Muscle of leg (tissue), 11 donors: ENCODE data around the gene SLC1A1. TPM values are rescaled to one million over a fixed set of nuclear protein-coding genes. Genes with fewer than 3 reads are reported as not detected.
A peak's percentile ranks its signal among the peaks of the same experiment; 100 is the strongest.

Source experiments
- DNase-seq: peaks from one replicate; pipeline ENCODE4 v3.0.0; 2013
- H3K27ac ChIP-seq: one replicate; pipeline ENCODE4 v1.5.1; 2013; ENCODE audit warnings: mild to moderate bottlenecking, low read length, control low read depth
- H3K27me3 ChIP-seq: one replicate; pipeline ENCODE4 v1.6.1; 2013; ENCODE audit warnings: low read length; ENCODE audit not compliant: control insufficient read depth, insufficient read depth
- H3K36me3 ChIP-seq: one replicate; pipeline ENCODE4 v1.6.1; 2013; ENCODE audit warnings: low read length; ENCODE audit not compliant: control insufficient read depth, insufficient read depth
- H3K4me1 ChIP-seq: one replicate; pipeline ENCODE4 v1.6.1; 2013; ENCODE audit warnings: low read length; ENCODE audit not compliant: control insufficient read depth, insufficient read depth
- H3K4me3 ChIP-seq: one replicate; pipeline ENCODE4 v1.5.1; 2013; ENCODE audit warnings: low read length, control low read depth
- H3K9me3 ChIP-seq: replicated peaks from 2 replicates; pipeline ENCODE4 v1.6.1; 2013; ENCODE audit warnings: low read depth, low read length; ENCODE audit not compliant: control insufficient read depth
- whole genome bisulfite sequencing: methylation state at CpG from one replicate; pipeline ENCODE4 v1.1.5; 2013; ENCODE audit warnings: missing lambda C conversion rate; ENCODE audit not compliant: insufficient coverage; 5-methylcytosine and 5-hydroxymethylcytosine counted together
- polyA plus RNA-seq, 8 donors: library from polyadenylated mRNA; unstranded; fragments of 120-200 nt; gene quantifications; one replicate each; pipeline versions ENCODE4 v1.2.1 to v1.2.3, GENCODE V29; 2013; ENCODE audit warnings: inconsistent platforms in 1 of 8, low replicate concordance in 1 of 8; ENCODE audit not compliant: insufficient read length in 8 of 8, insufficient read depth in 1 of 8
- total RNA-seq: library from RNA; stranded (reverse); fragments of 120-200 nt; gene quantifications from one replicate; pipeline ENCODE4 v1.2.4, GENCODE V29; 2013

The SLC1A1 gene
- total and polyA plus RNA-seq, 9 donors: 0.47 to 2.1 (median 0.69) TPM

DNA sequence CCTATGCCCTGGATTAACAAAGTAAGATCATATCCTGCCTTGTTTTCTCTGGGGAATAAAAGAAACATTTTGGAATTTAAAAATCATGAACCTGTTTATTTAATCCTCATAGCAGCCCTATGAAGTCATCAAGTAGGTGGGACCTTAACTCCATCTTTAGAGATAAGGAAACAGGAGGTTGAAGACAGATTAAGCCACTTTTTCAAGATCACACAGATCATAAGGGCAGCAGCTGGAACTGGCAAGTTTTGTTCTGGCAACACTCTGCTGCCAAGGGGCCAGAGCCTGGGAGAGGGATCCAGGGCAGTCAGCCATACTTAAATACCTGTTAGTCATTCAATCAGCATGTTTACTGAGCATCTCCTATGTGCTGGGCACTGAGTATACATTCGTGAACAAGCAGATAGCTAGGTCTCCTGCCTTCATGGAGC is 63.7 kb downstream of the SLC1A1 start:
- no peak for DNase-seq
- Histone ChIP-seq H3K4me1 (peaks cover 10% of the 10 kb centered on the region), H3K4me3 (no peak overlapping the region), H3K27me3 (no peaks in the 10 kb centered on the region), H3K36me3 (no peaks in the 10 kb centered on the region), H3K9me3 (no peaks in the 10 kb centered on the region), H3K27ac (no peak overlapping the region)
- 100% methylated on average over 1 of the region's 1 CpG for WGBS

DNA sequence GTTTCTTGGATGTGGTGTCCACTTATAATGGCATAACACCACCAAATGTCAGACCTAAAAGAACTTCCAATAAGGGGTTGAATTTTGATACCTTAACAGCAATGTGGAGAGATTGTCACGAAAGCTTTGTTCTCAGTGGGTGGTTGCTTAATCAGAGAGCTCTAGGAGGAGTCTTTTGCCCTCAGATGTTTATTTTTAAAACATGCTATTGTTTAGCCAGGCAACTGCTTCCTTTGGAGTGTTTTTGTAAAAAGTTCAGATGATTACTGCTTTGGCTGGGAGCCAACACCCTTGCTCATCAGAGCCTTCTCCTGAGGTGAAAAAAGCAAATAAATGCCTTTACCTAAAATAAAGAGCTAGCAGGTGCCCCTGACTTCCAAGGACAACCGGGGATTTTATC is 65.0 kb downstream of the SLC1A1 start:
- Histone ChIP-seq H3K4me1 (no peaks in the 10 kb centered on the region), H3K9me3 (no peaks in the 10 kb centered on the region), H3K4me3 (no peak overlapping the region), H3K36me3 (no peaks in the 10 kb centered on the region), H3K27ac (peak overlapping the region; percentile 15), H3K27me3 (no peaks in the 10 kb centered on the region)
- DNase-seq: peak; percentile 16
- WGBS: 33% methylated on average over 1 of the region's 2 CpGs

DNA sequence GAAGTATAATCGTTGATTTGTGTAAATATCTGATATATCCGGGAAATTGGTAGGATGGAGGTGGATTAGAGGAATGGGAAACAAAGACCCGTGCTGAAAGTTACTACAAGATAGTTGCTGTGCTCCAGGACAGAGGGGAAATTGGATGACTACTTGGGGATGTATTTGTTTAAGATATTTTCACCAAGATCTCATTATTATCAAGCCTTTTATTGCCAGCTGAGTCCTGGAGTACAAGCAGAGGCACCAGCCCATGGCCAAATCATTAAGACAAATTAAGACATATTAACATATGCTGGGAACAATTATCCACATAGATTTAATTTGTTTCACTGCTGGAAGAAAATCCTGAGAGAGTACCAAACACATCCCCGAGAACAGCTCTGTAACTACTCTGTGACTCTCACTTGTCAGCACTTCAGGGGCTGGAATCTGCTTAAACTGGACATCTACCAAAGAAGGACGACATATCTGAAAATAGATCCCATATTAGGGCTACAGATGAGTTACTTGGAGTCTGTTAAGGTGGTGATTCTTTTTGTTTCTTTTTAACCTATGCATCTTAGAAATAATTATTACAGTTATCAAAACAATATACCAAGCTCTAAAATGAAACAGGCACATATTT is 68.2 kb downstream of the SLC1A1 start:
- Histone ChIP-seq H3K27me3 (no peaks in the 10 kb centered on the region), H3K9me3 (no peaks in the 10 kb centered on the region), H3K4me1 (no peaks in the 10 kb centered on the region), H3K36me3 (no peaks in the 10 kb centered on the region), H3K27ac (no peak overlapping the region), H3K4me3 (no peak overlapping the region)
- DNase-seq: peak; percentile 55
- 55% methylated on average over 2 of the region's 5 CpGs for WGBS

DNA sequence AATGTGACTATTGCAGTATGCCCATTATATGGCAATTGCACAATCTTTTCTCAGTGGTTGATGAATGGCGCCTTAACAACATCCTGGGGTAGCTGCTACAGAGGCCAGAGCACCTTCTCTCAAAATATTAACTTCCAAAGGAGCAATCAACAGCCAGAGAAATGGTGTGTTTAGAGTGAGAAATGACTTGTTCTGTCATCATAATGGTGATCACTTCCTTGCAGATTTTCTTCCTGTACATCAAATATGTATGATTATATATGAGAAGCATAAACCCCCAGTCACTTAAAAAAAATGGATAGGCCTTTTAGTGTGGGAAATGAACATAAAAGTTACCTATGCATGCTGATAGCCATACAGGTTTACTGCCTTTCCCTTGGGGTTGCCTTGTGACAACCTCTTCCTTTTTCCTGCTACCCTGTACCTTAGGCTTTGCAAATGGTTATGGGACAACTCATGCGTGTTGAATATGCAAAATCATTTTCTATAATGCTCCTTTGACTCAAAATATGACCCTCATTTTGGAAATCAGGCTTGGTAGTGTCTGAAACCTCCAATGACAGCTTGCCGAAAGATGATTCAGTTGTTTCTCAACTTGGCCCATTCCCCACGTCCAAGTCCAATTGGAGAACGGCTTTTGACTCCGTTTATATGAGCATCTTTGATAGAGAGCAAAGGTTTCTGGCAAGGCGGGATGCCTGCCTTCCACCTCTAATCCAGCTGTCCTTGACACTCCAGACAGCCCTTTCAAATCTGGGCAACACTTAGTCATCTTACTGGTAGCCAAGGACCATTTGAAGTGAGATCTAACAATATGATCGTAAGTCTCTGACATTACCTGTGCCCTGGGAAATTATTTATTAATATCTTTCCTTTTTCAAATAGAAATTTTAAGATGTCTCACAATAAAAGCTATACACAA is 69.3 kb downstream of the SLC1A1 start:
- H3K4me1 ChIP-seq: no peaks in the 10 kb centered on the region
- H3K36me3 ChIP-seq: no peaks in the 10 kb centered on the region
- no peak overlapping the region for H3K4me3 ChIP-seq
- no peak for DNase-seq
- 47% methylated on average over 6 of the region's 8 CpGs for WGBS
- no peaks in the 10 kb centered on the region for H3K9me3 ChIP-seq
- no peaks in the 10 kb centered on the region for H3K27me3 ChIP-seq
- no peak overlapping the region for H3K27ac ChIP-seq

DNA sequence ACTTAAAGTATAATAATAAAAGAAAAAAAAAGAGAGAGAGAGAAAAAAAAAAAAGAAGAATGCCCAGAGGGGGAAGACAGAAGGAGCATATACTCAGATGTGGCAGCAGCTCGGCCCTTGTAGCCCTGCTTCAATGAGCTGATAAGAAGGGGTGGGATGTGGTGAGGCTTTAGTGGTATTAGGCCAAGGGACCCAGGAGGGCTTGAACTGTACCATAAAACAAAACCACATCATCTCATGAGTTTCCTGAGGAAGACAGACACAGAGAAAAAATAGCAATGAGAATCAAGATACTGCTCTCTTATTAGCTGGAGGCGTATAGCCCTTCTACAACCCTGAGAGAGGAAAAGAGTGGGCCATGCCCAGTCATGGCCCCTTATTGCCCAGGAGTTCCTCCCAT is 72.8 kb downstream of the SLC1A1 start:
- no peaks in the 10 kb centered on the region for H3K9me3 ChIP-seq
- H3K4me3 ChIP-seq: no peak overlapping the region
- WGBS: 29% methylated on average over 1 of the region's 2 CpGs
- no peaks in the 10 kb centered on the region for H3K36me3 ChIP-seq
- DNase-seq: no peak
- H3K27me3 ChIP-seq: peaks cover 2% of the 10 kb centered on the region
- H3K27ac ChIP-seq: no peak overlapping the region
- H3K4me1 ChIP-seq: no peaks in the 10 kb centered on the region

DNA sequence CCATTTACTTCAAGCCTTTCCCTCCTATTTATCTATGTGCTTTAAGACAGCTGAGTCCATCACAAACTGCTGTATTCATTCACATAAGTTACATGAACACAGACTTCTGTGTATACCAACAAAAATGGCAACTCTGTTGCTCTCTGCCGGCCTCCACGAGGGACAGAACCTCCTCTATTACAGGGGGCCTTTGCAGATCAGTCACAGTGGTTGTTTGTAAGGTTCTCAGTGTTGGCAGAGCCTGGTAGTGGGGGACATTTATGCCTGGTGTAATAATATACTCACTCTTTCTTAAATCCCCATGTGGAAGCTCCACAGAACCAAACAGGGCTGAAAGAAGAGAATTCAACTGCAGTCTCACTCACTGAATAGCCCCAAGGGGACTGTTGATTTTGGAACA is 76.5 kb downstream of the SLC1A1 start:
- H3K9me3 ChIP-seq: no peaks in the 10 kb centered on the region
- H3K4me1 ChIP-seq: no peaks in the 10 kb centered on the region
- H3K36me3 ChIP-seq: no peaks in the 10 kb centered on the region
- H3K4me3 ChIP-seq: no peak overlapping the region
- peaks cover 2% of the 10 kb centered on the region for H3K27me3 ChIP-seq
- H3K27ac ChIP-seq: no peak overlapping the region
- WGBS: no CpG with 5 or more reads among the region's 2 CpGs
- DNase-seq: no peak

DNA sequence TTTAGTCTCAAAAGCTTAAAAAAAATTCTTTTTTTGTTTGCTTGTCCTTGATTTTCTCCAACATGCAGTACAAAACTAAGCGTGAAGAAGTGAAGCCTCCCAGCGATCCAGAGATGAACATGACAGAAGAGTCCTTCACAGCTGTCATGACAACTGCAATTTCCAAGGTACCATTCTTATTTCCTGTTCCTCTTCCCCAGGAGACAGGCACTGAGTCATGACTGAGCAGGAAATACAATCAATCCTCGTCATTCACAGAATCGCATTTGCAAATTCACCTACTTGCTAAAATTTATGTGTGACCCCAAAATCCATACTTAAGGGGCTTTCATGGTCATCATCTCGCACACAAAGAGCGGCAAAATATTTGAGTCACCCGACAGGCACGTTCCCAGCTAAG is 77.3 kb downstream of the SLC1A1 start:
- 61% methylated on average over 7 of the region's 8 CpGs for WGBS
- DNase-seq: no peak
- Histone ChIP-seq H3K27me3 (peaks cover 2% of the 10 kb centered on the region), H3K27ac (no peak overlapping the region), H3K36me3 (no peaks in the 10 kb centered on the region), H3K9me3 (no peaks in the 10 kb centered on the region), H3K4me3 (no peak overlapping the region), H3K4me1 (no peaks in the 10 kb centered on the region)

DNA sequence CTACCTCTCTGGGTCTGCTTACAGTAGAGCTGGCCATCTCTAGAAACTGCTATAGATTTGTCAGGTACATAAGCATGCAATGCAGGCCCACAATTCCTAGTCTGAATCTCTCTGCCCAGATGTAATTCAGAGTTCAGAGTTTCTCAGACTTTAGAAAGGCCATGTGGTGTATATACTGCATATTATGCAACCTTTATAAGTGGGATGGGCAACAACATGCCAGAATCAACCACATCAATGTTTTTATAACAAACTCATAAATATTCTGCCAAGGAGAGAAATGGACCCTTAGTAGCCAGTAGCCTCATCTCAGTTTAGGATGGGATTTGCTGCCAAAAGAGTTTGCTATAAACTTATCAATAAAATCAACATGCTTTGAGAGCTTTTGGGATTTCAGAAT is 78.8 kb downstream of the SLC1A1 start:
- no peak for DNase-seq
- Histone ChIP-seq H3K4me1 (no peaks in the 10 kb centered on the region), H3K4me3 (no peak overlapping the region), H3K36me3 (no peaks in the 10 kb centered on the region), H3K27ac (no peak overlapping the region), H3K27me3 (peaks cover 2% of the 10 kb centered on the region), H3K9me3 (no peaks in the 10 kb centered on the region)

DNA sequence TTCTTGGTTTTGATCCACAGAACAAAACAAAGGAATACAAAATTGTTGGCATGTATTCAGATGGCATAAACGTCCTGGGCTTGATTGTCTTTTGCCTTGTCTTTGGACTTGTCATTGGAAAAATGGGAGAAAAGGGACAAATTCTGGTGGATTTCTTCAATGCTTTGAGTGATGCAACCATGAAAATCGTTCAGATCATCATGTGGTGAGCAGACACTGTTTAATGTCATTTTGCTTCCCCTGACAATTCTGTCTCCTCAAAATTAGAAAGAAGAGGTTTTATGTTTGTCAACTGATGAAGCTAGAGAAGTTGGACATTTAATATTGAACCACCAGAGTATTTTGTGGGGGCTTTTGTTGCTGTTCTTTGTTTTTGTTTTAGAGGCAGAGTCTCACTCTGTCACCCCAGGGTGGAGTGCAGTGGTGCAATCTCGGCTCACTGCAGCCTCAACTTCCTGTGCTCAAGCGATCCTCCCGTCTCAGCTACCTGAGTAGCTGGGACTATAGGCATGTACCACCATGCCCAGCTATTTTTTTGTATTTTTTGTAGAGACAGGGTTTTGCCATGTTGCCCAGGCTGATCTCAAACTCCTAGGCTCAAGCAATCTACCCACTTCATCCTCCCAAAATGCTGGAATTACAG is 82.0 kb downstream of the SLC1A1 start:
- WGBS: 46% methylated on average over 2 of the region's 5 CpGs
- H3K4me3 ChIP-seq: no peak overlapping the region
- H3K27me3 ChIP-seq: no peaks in the 10 kb centered on the region
- no peaks in the 10 kb centered on the region for H3K4me1 ChIP-seq
- no peak overlapping the region for H3K27ac ChIP-seq
- no peaks in the 10 kb centered on the region for H3K36me3 ChIP-seq
- H3K9me3 ChIP-seq: no peaks in the 10 kb centered on the region
- DNase-seq: no peak

DNA sequence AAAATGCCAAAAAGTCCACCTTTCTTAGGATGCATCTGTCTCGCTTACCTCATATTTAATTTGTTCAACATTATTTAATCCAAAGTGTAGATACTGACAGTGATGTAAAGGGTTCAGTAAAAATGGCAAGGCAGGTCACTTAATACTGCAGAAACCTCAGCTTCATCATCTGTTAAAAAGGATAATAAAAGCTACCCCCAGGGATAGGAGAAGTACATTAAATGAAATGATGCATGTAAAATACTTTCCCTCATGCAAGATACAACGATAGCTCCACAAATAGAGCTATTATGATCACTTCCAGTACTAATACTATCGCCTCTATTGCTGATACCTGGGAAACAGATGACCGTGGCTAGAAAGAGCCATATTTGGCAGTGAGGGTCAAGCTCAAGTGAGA is 82.9 kb downstream of the SLC1A1 start:
- H3K36me3 ChIP-seq: no peaks in the 10 kb centered on the region
- no CpG with 5 or more reads among the region's 4 CpGs for WGBS
- no peak for DNase-seq
- H3K27ac ChIP-seq: no peak overlapping the region
- H3K4me1 ChIP-seq: no peaks in the 10 kb centered on the region
- no peaks in the 10 kb centered on the region for H3K27me3 ChIP-seq
- H3K4me3 ChIP-seq: no peak overlapping the region
- H3K9me3 ChIP-seq: no peaks in the 10 kb centered on the region
